Activated CD8-positive, alpha-beta memory T cell treated with anti-CD3 and anti-CD28 coated beads for 24 hours (primary cell): ENCODE measurements around the gene ARHGAP10.
"Not testable (repeated sequence)": the region's sequence is repeated elsewhere in the genome, so short reads cannot be mapped to it uniquely, and the experiment has no call there.

Source experiments
- DNase-seq: peaks from one replicate; pipeline ENCODE4 v3.0.0-alpha.2; 2020

Gene ARHGAP10

GRCh38 chr4:147860960-147861359 is 129.1 kb downstream of the ARHGAP10 start:
- no peak for DNase-seq

GRCh38 chr4:147862043-147862692 is 130.3 kb downstream of the ARHGAP10 start:
- no peak for DNase-seq

GRCh38 chr4:147863111-147863747 is 131.3 kb downstream of the ARHGAP10 start:
- no peak for DNase-seq

GRCh38 chr4:147863808-147864472 is 132.1 kb downstream of the ARHGAP10 start:
- no peak for DNase-seq

DNA sequence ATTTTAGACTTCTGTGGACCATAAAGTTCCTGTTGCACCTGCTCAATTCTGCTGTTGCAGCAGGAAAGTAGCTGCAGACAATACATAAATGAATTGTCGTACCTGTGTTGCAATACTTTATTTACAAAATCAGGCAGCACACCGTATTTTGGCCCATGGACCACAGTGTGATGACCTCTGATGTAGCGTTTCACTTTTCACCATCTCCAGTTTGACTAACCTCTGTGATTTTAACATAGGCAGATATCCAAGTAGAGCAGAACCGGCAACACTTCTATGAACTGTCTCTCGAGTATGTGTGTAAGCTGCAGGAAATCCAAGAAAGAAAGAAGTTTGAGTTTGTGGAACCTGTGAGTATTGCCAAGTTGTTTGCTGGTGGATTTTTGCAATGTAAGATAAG is 132.7 kb downstream of the ARHGAP10 start:
- no peak for DNase-seq

GRCh38 chr4:147865926-147866325 is 134.0 kb downstream of the ARHGAP10 start:
- no peak for DNase-seq

DNA sequence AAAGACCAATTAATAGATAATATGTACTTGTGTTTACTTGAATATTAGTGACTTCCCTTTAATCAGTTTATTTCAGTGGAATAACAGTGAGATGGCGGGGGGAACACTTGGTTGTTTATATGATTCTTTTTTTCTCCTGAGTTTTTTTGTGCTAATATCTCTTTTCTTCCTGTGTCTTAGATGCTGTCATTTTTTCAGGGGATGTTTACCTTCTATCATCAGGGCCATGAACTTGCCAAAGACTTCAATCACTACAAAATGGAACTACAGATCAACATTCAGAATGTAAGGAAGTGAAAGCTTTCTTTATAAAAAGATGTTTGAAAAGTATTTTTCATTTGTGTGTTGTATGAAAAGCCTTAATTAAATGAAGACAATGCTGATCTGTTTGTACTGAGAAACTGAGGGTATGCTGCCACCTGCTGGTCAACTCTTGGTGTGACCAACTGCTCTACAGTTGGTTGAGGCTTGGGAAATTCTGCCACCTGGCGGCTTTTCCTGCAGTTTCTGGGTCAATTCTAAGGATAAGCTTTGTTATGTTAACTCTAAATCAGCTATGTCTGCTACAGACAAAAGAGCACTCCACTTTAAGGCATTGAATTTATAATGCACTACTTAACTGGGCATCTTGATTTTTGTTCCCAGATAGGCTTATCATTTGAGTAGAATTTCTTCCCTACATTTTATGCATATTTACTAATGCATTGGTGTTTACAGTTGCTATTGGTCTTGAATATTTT is 134.8 kb downstream of the ARHGAP10 start:
- peak; percentile 96 for DNase-seq

DNA sequence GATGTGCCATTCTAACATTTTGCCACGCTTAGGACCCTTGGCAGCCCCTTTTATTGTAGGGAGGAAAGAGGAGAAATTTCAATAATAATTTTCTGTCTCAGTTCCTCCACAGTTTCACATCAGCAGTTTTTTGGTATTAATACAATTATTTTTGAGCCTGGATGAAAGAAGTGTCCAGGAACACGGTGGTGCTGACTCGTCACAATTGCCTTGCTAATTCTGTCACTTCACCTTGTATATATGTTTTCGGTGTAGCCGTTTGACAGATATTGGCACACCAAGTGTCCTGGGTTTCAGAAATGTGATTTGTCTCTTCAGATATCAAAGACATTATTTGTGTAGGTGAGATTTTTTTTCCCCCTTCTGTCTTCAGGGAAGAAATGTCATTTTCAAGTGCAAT is 142.2 kb downstream of the ARHGAP10 start:
- DNase-seq: no peak

GRCh38 chr4:147877308-147877771 is 145.5 kb downstream of the ARHGAP10 start:
- no peak for DNase-seq

DNA sequence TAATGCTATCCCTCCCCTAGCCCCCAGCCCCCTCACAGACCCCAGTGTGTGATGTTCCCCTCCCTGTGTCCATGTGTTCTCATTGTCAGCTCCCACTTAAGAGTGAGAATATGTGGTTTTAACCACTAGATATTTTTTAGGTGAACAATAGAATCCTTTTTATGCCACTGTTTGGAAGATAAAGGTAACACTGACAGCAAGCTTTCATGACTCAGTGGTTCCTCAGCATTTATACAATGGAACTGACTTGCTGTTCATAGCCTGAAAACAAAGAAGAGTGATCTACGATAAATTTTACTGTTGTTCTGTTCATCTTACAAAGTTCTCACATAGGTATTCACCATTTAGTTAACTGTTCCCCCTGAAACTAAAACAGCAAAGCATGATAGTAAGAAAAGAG is 147.8 kb downstream of the ARHGAP10 start:
- no peak for DNase-seq

GRCh38 chr4:147880511-147880910 is 148.6 kb downstream of the ARHGAP10 start:
- DNase-seq: no peak

- DNase-seq: no peak
Observed at GRCh38 chr4:147884536-147884935, 152.6 kb downstream of the ARHGAP10 start.

DNA sequence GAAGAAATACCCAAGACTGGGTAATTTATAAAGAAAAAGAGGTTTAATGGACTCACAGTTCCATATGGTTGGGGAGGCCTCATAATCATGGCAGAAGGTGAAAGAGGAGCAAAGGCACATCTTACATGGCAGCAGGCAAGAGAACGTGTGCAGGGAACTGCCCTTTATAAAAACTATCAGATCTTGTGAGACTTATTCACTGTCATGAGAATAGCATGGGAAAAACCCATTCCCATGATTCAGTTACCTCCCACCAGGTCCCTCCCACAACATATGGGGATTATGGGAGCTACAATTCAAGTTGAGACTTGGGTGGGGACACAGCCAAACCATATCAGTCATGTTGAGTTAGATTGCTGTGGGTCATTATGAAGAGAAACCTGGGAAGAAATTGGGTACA is 153.3 kb downstream of the ARHGAP10 start:
- not testable (repeated sequence) for DNase-seq

- no peak for DNase-seq
Observed at GRCh38 chr4:147891476-147892115, 159.7 kb downstream of the ARHGAP10 start.

DNA sequence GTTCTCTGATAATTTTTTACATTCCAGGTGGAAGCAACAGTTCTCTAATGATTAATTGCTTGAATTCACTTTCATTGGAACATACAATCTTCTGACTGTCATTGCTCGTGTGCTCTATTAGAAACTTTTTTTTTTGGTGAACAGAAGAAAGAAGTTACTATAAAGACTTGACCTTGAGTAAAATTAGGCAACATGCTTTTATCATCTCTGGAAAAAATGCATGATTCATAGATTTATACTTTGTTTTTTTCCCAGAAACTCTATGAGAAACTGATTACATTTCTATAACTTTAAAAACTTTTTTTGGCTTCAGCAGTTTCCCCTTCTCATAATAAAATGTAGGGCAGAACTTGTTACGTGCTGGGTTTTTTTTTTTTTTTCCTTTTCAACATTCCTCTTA is 167.6 kb downstream of the ARHGAP10 start:
- no peak for DNase-seq

DNA sequence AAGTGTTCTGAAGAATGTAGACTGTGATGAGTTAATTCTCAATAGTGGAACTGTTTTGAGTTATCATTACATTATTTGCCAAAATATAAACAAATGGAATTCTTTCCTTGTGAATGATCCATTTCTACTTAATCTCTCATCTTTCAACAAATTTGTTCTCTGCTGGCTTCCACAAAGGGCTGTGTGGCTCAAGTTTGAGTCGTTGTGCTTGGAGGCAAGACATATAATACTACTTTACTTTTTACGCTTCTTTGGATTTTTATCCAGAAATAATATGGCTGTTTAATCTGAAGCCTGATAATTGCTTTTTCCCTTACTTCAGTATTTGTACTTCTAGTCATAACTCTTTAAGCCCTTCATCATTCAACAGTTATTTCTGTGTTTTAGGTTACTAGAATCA is 169.5 kb downstream of the ARHGAP10 start:
- no peak for DNase-seq

DNA sequence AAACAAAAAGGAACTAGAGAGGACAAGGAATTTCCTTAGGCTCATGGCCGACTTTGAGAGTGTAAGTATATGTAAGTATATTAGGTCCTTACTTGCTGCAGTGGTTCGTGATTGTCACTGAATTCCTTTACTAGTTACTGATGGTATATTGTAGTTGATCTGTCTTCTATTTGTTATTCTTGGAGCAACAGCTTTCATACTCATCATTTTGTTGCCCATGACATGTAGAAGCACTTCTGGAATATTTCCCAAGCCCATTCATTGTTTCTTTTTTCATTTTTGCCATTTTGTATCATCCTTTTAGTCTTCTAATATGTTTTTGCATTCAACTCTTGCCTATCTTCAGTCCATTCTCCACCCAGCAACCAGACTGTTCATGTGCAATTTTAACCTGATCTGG is 170.0 kb downstream of the ARHGAP10 start:
- no peak for DNase-seq

GRCh38 chr4:147909225-147909624 is 177.3 kb downstream of the ARHGAP10 start:
- no peak for DNase-seq

GRCh38 chr4:147910315-147910714 is 178.4 kb downstream of the ARHGAP10 start:
- DNase-seq: no peak

DNA sequence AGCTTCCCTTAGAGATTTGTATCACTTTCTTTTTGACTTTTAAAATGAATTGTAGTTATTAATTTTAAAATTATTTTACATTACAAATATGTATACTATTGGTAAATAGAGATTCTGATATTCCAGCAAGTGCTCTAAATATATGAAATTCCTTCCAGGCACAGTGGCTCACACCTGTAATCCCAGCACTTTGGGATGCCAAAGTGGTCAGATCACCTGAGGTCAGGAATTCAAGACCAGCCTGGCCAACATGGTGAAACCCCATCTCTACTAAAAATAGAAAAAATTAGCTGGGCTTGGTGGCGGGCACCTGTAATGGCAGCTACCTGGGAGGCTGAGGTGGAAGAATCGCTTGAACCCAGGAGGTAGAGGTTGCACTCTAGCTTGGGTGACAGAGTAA is 180.2 kb downstream of the ARHGAP10 start:
- DNase-seq: not testable (repeated sequence)

GRCh38 chr4:147913137-147913536 is 181.2 kb downstream of the ARHGAP10 start:
- no peak for DNase-seq

GRCh38 chr4:147916351-147916750 is 184.5 kb downstream of the ARHGAP10 start:
- no peak for DNase-seq

GRCh38 chr4:147923381-147923780 is 191.5 kb downstream of the ARHGAP10 start:
- no peak for DNase-seq
